Astrocyte (in vitro differentiated cells and primary cell): Measurements from ENCODE around the gene OLIG1.

ENCODE experiments used
- EZH2 ChIP-seq: IDR thresholded peaks from 2 replicates; pipeline ENCODE4 v1.6.1; 2012; ENCODE audit warnings: mild to moderate bottlenecking, low read length, inconsistent platforms; ENCODE audit not compliant: insufficient read depth
- TF ChIP-seq, protein P1 (sequence below): IDR thresholded peaks from 2 replicates; pipeline ENCODE4 v1.5.1; 2011; ENCODE audit warnings: low read depth, mild to moderate bottlenecking, inconsistent platforms, low read length, moderate library complexity; ENCODE audit not compliant: insufficient read depth

- TF ChIP-seq, protein P1, sequence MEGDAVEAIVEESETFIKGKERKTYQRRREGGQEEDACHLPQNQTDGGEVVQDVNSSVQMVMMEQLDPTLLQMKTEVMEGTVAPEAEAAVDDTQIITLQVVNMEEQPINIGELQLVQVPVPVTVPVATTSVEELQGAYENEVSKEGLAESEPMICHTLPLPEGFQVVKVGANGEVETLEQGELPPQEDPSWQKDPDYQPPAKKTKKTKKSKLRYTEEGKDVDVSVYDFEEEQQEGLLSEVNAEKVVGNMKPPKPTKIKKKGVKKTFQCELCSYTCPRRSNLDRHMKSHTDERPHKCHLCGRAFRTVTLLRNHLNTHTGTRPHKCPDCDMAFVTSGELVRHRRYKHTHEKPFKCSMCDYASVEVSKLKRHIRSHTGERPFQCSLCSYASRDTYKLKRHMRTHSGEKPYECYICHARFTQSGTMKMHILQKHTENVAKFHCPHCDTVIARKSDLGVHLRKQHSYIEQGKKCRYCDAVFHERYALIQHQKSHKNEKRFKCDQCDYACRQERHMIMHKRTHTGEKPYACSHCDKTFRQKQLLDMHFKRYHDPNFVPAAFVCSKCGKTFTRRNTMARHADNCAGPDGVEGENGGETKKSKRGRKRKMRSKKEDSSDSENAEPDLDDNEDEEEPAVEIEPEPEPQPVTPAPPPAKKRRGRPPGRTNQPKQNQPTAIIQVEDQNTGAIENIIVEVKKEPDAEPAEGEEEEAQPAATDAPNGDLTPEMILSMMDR, result no peak
- peak; percentile 27 for TF ChIP-seq EZH2
Measured at GRCh38 chr21:33115631-33116510, 45.9 kb downstream of the OLIG1 start.
